Measurements from ENCODE around the gene GPC5. TPM values are rescaled to one million over a fixed set of nuclear protein-coding genes. Genes with fewer than 3 reads are reported as not detected.

The GPC5 gene
- total and polyA plus RNA-seq, 10 donors = 0.04 to 0.83 (median 0.26) TPM; not detected in 3

- intact Hi-C loops (cut with DNase I; ENCODE audit: low total_unique reads) = no loop called here
- no peak overlapping the region for H3K4me3 ChIP-seq
- TF ChIP-seq POLR2AphosphoS5 (IDR thresholded peaks at IDR 0.05) = no peak
- TF ChIP-seq, protein P1, sequence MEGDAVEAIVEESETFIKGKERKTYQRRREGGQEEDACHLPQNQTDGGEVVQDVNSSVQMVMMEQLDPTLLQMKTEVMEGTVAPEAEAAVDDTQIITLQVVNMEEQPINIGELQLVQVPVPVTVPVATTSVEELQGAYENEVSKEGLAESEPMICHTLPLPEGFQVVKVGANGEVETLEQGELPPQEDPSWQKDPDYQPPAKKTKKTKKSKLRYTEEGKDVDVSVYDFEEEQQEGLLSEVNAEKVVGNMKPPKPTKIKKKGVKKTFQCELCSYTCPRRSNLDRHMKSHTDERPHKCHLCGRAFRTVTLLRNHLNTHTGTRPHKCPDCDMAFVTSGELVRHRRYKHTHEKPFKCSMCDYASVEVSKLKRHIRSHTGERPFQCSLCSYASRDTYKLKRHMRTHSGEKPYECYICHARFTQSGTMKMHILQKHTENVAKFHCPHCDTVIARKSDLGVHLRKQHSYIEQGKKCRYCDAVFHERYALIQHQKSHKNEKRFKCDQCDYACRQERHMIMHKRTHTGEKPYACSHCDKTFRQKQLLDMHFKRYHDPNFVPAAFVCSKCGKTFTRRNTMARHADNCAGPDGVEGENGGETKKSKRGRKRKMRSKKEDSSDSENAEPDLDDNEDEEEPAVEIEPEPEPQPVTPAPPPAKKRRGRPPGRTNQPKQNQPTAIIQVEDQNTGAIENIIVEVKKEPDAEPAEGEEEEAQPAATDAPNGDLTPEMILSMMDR (IDR thresholded peaks at IDR 0.05 in 8 of 11, conservative IDR thresholded peaks at IDR 0.05 in 3 of 11) = no peak
- no peak for TF ChIP-seq POLR2A (IDR thresholded peaks at IDR 0.05)
- no peaks in the 10 kb centered on the region for H3K27me3 ChIP-seq (replicated peaks in 1 of 7)
- H3K36me3 ChIP-seq = no peaks in the 10 kb centered on the region
- H3K9me3 ChIP-seq = no peaks in the 10 kb centered on the region
- no peak overlapping the region for H3K27ac ChIP-seq
- H3K4me1 ChIP-seq = no peaks in the 10 kb centered on the region
- DNase-seq = no peak
These were observed 503.9 kb downstream of the GPC5 start for GRCh38 chr13:91902291-91902690.

DNA sequence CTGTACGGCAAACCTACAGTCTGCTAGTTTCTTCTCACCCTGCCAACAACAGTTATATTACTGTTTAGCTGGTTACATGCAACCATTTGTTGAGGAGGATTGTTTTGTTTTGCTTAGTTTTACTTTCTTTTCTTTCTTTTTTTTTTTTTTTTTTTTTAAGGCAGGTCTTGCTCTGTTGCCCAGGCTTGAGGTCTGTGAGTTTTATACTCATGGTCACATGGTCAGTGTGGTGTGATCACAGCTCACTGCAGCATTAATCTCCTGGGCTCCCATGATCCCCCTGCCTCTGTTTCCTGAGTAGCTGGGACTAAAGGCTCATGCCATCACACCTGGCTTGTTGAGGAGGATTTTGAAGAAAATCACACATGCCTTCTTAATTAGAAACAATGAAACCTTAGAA is 505.6 kb downstream of the GPC5 start:
- 0 to 43% (median 0%) methylated on average over 1 of the region's 1 CpG for WGBS, 5 donors
- no peak overlapping the region for H3K4me3 ChIP-seq
- TF ChIP-seq POLR2AphosphoS5 (IDR thresholded peaks at IDR 0.05) (no peak), POLR2A (IDR thresholded peaks at IDR 0.05) (no peak)
- TF ChIP-seq, protein P1 (IDR thresholded peaks at IDR 0.05 in 8 of 11, conservative IDR thresholded peaks at IDR 0.05 in 3 of 11) = no peak
- H3K9me3 ChIP-seq = no peaks in the 10 kb centered on the region
- intact Hi-C loops (cut with DNase I; ENCODE audit: low total_unique reads) = no loop called here
- H3K4me1 ChIP-seq = no peaks in the 10 kb centered on the region
- no peak for DNase-seq
- H3K36me3 ChIP-seq = no peaks in the 10 kb centered on the region
- H3K27ac ChIP-seq = no peak overlapping the region
- no peaks in the 10 kb centered on the region for H3K27me3 ChIP-seq (replicated peaks in 1 of 7)

DNA sequence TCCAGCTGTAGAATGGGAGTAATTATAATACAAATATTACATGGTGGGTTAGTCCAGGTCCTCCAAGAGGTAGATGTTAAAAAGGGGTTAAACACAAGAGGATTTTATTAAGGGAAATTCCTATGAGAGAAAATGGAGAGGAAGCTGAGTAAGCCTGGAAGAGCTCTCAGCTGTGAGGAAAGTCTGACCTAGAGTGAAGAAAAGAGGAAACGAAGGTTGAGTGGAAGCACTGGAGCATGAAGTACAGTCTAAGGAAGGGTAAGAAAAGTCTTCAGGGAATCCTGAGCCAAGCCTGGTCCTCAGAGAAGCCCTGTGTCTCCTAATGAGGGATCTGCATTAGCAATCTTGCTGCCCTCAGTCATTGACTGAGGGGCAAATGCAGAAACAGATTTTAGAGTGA is 506.2 kb downstream of the GPC5 start:
- intact Hi-C loops (cut with DNase I; ENCODE audit: low total_unique reads) = no loop called here
- Histone ChIP-seq H3K36me3 (no peaks in the 10 kb centered on the region), H3K27ac (no peak overlapping the region), H3K9me3 (no peaks in the 10 kb centered on the region), H3K4me1 (no peaks in the 10 kb centered on the region), H3K27me3 (replicated peaks in 1 of 7) (no peaks in the 10 kb centered on the region), H3K4me3 (no peak overlapping the region)
- no peak for DNase-seq
- WGBS, 5 donors = 21 to 44% (median 29%) methylated on average over 1 of the region's 1 CpG
- no peak for TF ChIP-seq POLR2AphosphoS5 (IDR thresholded peaks at IDR 0.05)
- no peak for TF ChIP-seq POLR2A (IDR thresholded peaks at IDR 0.05)
- TF ChIP-seq, protein P1 (IDR thresholded peaks at IDR 0.05 in 8 of 11, conservative IDR thresholded peaks at IDR 0.05 in 3 of 11) = no peak

GRCh38 chr13:91907398-91907797 is 509.0 kb downstream of the GPC5 start:
- TF ChIP-seq POLR2AphosphoS5 (IDR thresholded peaks at IDR 0.05) (no peak), POLR2A (IDR thresholded peaks at IDR 0.05) (no peak)
- TF ChIP-seq, protein P1 (IDR thresholded peaks at IDR 0.05 in 8 of 11, conservative IDR thresholded peaks at IDR 0.05 in 3 of 11) = no peak
- WGBS, 5 donors = 75 to 85% (median 83%) methylated on average over 1 of the region's 1 CpG
- H3K4me1 ChIP-seq = no peaks in the 10 kb centered on the region
- no peaks in the 10 kb centered on the region for H3K9me3 ChIP-seq
- H3K36me3 ChIP-seq = no peaks in the 10 kb centered on the region
- H3K27me3 ChIP-seq (replicated peaks in 1 of 7) = no peaks in the 10 kb centered on the region
- H3K27ac ChIP-seq = no peak overlapping the region
- intact Hi-C loops (cut with DNase I; ENCODE audit: low total_unique reads) = no loop called here
- H3K4me3 ChIP-seq = no peak overlapping the region
- no peak for DNase-seq

Measured in spleen (tissue), 11 donors.